ENCODE measurements around the gene PCBP2.

The PCBP2 gene

DNA sequence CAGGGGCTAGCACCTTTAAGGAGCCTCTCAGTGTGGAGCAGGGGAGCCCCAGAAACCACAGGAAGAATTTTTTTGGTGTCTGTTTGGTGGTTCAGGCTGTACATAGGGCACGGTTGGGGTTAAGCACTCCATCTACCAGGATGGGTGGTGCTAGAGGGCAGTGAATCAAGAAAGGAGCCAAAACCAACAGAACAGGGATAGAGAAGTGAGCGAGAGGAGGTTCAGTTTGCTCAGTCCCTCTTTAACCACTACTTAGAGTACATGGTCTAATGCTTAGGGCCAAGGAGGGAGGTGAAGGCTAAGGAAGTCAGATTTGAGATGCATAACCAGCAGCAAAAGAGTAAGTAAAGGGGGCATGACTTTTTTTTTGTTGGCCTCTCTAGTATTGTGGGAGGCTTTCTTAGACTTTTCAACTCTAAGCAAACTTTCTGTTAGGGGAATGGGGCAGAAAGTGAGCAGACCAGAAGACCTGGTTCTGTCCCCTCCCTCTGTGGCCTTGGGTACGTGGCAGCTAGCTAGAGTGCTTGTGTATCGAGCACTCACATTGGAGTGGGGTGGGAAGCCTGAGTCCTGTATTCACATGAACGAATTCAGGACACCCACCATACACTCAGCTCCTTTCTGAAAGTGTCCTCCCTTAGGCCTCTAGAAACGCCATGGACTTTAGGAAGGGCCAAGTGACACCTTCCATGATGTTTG lies 62.0 kb downstream of the PCBP2 start:
- DNase-seq, result no peak

DNA sequence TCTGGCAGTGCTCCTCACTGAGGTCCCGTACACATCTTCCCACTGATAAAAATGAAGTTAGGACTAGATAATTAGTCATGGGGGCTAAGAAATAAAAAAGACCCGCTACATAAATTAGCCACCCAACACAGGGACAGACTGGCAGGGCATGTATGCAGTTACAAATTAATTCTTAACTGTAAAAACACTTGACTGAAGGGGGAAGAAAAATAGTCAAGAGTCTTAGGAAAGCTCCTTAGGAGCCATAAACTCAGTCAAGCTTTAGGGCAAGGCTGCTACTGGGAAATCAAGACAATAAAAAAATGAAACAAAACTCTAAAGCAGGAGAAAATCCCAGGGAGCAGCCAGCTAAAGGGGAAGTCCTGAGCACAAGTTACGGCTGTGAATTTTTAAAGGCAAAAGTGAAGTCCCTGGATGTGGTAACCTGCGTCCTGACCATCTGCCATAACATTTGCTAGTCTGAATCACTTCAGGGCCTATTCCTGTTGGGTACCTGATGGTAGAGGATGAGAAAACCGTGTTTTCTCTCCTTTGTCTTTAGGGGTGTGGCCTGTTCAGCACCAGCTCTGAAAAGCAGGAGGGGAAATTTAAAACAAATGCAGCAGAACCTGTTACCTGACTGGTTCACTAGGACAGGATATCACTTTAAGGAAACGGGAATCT lies 62.9 kb downstream of the PCBP2 start:
- DNase-seq, result peak; percentile 41 to 85

DNA sequence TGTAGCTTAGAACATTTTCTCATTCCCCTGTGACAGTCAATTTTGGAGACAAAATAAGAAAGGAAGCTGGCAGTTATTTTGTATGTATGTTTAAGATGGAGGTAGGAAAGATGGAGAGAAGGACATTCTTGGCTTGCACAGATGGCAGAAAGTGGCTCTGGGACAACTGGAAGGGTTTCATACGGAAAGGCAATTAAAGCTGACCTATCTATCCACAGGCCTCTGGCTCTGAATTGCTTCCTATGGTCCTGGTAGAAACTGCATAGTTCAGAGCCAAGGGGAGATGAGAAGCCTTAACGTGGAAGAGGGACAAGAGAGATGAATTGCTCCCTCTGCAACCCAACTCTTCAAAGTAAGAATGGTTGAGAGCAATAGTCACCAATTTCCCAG lies 63.4 kb downstream of the PCBP2 start:
- peak; percentile 80 to 95 for DNase-seq

DNA sequence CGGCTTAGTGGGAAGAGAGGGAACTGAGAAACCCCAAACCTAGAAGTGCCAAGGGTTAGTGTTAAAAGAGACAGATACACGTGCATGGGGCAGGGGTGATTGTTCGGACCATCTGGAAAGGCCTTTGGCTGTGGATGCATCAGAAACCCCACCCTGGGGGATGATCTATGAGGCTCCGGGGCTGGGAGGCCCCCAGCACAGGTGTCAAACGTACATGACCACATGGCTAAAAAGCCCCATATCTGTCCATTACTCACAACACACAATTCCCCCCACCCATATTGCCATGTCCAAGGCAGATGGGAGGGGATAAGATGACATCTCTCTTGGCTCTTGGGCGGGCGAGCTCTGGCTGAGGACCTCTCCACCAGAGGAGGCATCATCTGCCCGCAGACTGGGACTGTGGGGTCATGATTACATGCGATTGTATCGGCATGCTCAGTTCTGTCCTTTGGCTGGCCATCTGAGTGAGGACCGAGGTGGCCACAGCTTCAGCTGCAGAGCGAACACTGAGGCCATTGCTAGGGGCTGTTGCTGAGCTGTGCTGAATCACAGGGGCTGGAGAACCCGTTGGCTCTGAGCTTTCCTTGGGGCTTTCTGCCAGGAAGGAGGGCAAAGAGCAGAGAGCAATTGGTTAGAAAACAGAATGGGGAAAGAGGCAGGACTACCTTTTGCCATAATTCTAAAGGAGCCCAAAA lies 65.0 kb downstream of the PCBP2 start:
- no peak for DNase-seq

DNA sequence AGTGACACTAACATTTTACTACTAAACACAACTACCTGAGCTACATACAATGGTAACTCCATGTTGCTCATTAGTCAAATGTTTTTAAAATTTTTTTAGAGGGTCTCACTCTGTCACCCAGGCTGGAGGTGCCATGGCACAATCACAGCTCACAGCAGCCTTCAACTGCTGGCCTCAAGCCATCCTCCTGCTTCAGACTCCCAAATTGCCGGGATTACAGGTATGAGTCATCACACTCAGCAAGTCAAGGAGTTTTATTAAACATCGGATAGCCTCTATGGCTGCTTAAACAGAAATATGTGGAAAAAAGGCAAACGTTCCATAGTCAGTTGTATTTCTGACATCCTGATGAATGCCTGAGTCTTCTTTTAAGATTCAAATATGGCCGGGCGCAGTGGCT lies 66.5 kb downstream of the PCBP2 start:
- DNase-seq, result no peak

DNA sequence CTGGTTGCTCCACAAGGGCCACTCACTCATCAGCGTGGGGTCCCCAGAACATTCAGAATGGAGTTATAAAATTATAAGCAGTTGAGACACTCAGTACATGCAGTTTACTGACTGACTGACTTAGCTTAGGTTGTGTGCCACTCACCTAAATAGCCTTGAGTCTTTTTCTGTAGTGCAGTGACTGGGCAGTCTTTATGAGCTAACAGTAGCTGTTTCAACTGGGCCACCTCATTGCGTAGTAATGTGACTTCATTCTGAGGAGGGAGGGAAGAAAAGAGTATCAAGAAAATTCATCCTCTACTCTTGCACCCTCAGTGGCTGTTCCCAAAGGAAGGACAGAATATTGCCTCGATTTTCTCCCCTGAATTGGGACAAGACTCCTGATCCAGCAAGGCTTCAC lies 71.2 kb downstream of the PCBP2 start:
- no peak for DNase-seq

DNA sequence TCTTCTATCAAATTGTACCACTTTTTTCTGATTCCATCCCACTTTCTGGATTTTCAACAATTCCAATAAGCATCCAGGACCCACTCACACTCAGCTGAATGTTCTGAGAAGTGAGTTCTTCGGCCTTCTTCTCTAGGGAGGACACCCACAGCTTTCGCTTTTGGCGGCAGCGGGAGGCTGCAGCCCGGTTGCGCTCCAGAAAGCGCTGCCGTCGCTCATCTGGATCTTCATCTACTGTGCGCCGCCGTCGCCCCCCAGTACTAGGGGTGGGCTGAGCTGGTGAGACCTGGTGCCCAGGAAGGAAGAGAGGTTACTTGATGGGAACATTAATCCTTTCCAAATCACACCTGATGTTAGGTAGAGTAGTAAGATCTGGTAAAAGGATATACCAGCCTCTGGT lies 72.6 kb downstream of the PCBP2 start:
- DNase-seq, result no peak

DNA sequence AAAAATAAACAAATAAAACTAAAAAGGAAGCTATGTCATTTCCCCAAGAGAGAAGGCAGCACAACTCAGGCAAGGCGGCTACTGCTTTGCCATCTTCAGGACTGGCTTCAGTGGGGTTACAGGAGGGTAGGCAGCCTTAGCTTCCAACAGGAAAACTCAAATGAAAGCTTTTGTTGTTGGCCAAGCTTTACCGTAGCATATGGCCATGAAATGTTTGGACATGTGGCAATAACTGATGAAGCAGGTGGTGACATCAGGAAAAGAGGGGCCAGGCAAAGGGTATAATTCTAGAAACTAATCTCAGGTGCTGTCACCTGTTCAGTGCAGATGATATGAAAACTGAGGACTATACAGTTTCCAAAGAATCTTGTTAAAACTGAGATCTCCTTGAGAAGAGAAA lies 78.2 kb downstream of the PCBP2 start:
- peak; percentile 84 to 93 for DNase-seq

Data from cerebellar nuclear complex (tissue), 1 donor.